ENCODE data around the gene HDAC7.

HDAC7 gene

DNA sequence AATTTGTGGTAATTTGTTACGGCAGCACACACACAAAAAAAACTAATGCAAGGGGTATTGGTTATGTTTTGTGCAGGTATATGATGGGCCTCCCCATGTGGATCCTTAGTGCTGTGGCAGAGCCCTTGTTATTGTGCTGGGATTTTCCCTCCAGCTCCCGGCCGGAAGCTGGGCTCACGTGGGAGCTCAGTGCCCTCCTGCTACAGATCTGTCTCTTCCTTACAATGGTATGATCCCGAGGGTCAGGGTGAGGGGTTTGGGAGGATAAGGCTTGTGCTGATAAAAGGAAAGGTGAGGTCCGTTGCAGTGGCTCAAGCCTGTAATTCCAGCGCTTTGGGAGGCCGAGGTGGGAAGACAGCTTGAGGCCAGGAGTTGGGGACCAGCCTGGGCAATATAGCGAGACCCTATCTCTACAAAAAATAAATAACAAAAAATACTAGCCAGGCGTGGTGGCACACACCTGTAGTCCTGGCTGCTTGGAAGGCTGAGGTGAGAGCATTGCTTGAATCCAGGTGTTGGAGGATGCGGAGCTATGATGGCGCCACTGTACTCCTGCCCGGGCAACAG, 47.5 kb downstream of the HDAC7 start:
- H3K4me1 Mint-ChIP-seq (ENCODE audit: low read depth): peaks cover 39% of the 10 kb centered on the region
- peaks cover 2% of the 10 kb centered on the region for H3K36me3 Mint-ChIP-seq (ENCODE audit: low read depth)
- no peak for DNase-seq
- peak overlapping the region; percentile 58 for H3K27ac Mint-ChIP-seq
- no peaks in the 10 kb centered on the region for H3K27me3 Mint-ChIP-seq
- H3K9me3 Mint-ChIP-seq: no peaks in the 10 kb centered on the region
- H3K4me3 Mint-ChIP-seq: peak overlapping the region; percentile 76

DNA sequence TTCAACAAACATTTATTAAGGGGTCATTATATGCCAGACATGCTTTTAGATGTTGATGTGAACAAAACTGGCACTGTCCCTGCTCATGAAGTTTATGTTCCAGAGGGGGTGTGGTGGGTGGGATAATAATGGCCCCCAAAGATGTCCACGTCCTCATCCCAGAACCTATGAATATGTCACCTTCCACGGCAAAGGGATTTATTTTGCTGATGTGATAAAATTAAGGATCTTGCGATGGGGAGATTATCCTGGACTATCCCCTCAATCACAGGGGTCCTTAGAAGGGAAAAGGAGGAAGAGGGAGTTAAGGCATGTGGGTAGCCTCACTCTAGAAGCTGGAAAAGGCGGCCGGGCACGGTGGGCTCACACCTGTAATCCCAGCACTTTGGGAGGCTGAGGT, 48.4 kb downstream of the HDAC7 start:
- no peak for DNase-seq
- Mint-ChIP-seq H3K27me3 (no peaks in the 10 kb centered on the region), H3K9me3 (no peaks in the 10 kb centered on the region), H3K4me3 (no peak overlapping the region), H3K27ac (no peak overlapping the region), H3K4me1 (ENCODE audit: low read depth) (peaks cover 37% of the 10 kb centered on the region), H3K36me3 (ENCODE audit: low read depth) (peaks cover 2% of the 10 kb centered on the region)

DNA sequence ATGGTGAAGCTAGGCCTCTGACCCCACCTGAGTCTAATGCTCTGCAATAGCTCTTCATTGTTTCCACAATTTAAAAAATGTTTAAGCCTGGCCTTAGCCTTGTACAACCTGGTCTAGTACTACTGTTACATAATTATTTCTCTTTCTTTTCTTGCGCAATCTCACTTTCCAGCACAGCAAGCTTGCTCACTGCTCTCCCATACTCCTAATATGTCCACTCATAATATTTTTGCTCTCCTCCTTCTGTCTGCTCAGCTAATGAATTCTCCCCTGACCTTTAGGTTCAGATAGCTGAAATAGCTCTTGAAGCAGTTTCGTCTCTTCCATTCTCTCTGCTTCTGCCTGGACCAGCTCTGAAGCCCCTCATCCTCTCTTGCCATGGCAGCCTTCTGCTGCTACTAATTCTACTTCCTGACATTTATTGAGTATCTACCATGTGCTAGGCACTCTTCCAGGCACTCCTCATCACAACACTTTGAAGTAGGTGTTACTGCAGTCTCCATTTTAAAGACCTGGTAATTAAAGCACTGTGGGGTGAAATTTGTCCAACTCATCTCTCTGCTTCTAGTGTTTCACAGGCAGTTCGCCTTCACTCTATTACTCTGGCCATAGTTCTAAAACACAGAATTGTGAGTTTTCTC, 49.5 kb downstream of the HDAC7 start:
- H3K27me3 Mint-ChIP-seq: no peaks in the 10 kb centered on the region
- H3K9me3 Mint-ChIP-seq: no peaks in the 10 kb centered on the region
- no peak for DNase-seq
- H3K4me1 Mint-ChIP-seq (ENCODE audit: low read depth): peaks cover 30% of the 10 kb centered on the region
- H3K36me3 Mint-ChIP-seq (ENCODE audit: low read depth): peaks cover 2% of the 10 kb centered on the region
- no peak overlapping the region for H3K4me3 Mint-ChIP-seq
- H3K27ac Mint-ChIP-seq: no peak overlapping the region

DNA sequence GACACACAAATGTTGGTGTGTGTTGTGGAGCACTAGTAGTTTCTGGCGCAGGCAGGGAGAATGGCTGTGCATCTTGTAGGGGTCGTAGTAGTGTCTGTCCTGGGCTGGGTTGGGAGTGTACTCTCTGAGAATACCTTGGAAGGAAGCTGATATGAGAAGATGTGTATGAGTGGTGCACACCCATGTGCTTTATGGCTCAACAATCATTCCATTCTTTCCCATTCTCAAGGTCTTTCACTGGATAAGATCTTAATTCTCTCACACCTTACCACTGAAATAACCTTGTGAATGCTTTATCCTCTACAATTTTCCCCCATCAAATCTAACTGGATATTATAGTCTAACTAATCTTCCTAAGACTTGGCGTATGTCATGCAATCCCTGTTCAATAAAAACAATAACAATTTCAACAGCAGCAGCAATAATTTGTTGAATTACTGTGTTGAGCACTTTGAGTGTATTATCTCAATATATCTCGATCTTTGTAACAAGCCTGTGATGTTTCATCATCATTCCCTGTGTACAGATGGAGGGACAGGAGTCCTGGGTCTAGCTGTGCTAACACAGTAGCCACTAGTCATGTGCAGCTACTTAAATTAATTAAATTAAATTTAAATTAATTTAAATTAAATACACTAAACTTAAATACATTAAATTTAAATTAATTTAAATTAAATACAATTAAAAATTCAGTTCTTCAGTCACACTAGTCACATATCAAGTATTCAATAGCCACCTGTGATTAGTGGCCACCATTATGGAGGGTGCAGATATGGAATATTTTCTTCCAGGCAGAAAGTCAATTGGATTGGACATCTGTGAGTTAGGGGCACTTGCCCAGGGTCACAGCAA, 50.2 kb downstream of the HDAC7 start:
- Mint-ChIP-seq H3K4me3 (no peak overlapping the region), H3K9me3 (no peaks in the 10 kb centered on the region), H3K36me3 (ENCODE audit: low read depth) (peaks cover 2% of the 10 kb centered on the region), H3K27me3 (no peaks in the 10 kb centered on the region), H3K27ac (no peak overlapping the region), H3K4me1 (ENCODE audit: low read depth) (peaks cover 23% of the 10 kb centered on the region)
- DNase-seq: no peak

DNA sequence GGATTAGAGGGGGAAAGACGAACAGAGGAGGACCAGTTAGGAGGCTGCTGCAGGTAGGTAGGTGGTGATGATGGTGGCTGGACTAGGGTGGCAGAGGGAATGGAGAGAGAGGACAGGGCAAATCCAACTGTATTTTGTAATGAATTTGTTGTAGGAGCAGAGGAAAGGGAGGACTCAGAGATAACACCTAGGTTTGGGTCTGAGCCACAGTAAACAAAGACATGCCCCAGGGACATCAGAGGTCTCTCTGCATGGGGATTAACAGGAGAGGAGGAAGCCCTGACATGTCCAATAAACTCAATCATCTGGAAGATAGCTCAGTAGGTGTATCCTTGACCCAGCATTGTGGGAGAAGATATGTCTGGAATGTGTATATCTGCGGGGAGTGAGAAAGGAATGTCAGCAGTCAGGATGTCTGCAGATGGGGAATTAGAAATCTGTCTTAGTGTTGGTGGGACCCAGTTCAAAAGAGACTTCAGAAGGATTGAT, 51.3 kb downstream of the HDAC7 start:
- H3K4me1 Mint-ChIP-seq (ENCODE audit: low read depth): peaks cover 14% of the 10 kb centered on the region
- H3K27me3 Mint-ChIP-seq: no peaks in the 10 kb centered on the region
- H3K4me3 Mint-ChIP-seq: no peak overlapping the region
- DNase-seq: no peak
- H3K27ac Mint-ChIP-seq: no peak overlapping the region
- H3K36me3 Mint-ChIP-seq (ENCODE audit: low read depth): no peaks in the 10 kb centered on the region
- no peaks in the 10 kb centered on the region for H3K9me3 Mint-ChIP-seq

DNA sequence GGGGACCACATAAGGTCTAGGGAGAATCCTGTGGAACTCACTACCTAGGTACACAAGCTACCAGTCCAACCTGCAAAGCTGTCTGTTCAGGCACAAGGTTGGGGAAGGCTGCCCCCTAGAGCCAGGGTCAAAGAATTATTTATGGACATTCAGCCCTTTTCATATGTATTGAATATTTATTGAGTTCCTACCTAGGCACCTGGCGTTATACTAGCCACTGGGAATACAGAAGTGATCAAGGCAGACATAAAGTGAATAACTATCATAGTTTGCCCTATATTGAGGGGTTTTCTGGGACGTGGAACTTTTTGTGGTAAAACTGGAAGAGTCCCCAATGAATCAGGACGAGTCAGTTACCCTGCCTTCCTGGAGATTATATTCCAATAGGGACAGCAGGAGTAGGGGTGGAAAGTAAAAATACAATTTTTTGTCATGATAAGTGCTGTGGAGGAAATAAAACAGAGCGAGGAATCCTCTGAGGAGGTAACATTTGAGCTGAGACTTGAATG, 52.4 kb downstream of the HDAC7 start:
- DNase-seq: peak; percentile 76
- Mint-ChIP-seq H3K27me3 (no peaks in the 10 kb centered on the region), H3K4me3 (no peak overlapping the region), H3K27ac (no peak overlapping the region), H3K9me3 (no peaks in the 10 kb centered on the region), H3K36me3 (ENCODE audit: low read depth) (no peaks in the 10 kb centered on the region), H3K4me1 (ENCODE audit: low read depth) (peaks cover 11% of the 10 kb centered on the region)

DNA sequence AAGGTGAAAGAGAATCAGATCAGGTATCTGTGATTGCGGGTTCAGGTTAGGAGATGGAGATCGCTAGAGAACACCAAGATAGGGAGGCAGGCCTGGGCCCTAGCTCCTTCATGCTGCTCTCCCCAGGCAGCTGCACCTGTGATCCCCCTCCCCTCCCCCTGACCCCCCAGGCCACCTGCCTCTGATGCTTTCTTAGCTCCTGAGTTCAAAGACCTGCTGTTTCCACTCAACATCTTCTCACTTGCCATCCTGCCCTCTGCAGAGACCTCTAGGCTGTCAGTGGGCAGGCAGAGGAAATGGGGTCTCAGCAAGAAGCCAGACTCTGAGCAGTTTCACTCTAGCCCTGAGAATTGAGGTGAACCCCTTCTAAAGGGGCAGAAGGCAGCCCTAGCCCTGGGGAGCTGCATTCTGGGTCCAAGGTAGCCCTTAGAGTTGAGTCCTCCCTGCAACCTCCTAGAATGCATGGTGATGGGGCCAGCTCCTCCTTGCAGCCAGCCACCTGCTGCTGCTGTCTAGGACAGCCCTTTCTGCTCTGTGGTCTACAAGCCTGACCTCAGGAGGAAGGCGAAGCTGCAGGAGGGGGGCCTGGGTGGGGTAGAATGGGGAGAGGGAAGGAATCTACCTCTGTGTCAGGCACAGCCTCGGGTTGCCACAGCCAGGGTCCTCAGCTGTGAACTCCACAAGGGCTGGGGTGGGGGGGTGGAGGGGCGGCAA, 53.0 kb downstream of the HDAC7 start:
- Mint-ChIP-seq H3K36me3 (ENCODE audit: low read depth) (no peaks in the 10 kb centered on the region), H3K27ac (no peak overlapping the region), H3K4me1 (ENCODE audit: low read depth) (peaks cover 8% of the 10 kb centered on the region), H3K4me3 (no peak overlapping the region), H3K27me3 (no peaks in the 10 kb centered on the region), H3K9me3 (no peaks in the 10 kb centered on the region)
- no peak for DNase-seq

DNA sequence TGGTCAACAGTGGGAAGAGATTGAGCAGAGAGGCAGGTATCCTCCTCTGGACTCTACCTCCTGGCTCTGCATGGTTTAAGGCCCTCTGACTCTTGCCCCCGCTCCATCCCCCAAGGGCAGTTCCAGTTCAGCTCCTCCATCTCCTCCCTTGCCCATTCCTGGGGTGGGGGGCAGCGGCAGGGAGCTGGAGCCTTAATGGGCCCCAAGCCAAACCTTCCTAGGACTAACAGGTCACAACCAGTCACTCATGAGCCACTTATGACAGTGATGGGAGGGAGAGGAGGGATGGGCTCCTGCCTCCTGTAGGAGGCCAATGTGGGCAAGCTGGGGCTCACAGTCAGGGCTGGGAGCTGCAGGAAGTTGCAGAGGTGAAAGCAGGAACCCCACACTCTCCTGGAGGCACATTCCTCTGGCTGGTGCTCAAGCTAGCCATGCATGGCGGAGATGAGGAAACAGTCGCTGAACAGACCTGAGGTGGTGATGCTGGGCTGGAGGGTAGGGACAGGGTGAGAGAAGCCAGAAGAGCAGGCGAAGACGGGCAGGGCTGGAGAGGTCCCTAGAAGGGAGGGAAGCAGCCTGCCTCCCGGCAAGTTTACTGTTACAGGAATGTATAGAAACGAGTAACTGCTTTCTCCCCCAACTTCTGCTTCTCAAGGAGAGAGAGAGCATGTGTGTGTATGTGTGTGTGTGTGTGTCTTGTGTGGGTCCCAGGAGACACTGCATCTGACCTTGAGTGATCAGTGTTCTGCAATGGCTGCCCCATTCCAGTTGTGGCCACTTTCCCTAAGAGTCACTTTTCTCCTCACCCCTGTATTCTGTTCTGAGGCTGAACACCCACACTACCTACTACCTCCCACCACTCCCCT, 56.0 kb downstream of the HDAC7 start:
- Mint-ChIP-seq H3K9me3 (no peaks in the 10 kb centered on the region), H3K27me3 (no peaks in the 10 kb centered on the region), H3K36me3 (ENCODE audit: low read depth) (no peaks in the 10 kb centered on the region), H3K4me1 (ENCODE audit: low read depth) (peaks cover 16% of the 10 kb centered on the region), H3K27ac (no peak overlapping the region), H3K4me3 (no peak overlapping the region)
- DNase-seq: no peak

DNA sequence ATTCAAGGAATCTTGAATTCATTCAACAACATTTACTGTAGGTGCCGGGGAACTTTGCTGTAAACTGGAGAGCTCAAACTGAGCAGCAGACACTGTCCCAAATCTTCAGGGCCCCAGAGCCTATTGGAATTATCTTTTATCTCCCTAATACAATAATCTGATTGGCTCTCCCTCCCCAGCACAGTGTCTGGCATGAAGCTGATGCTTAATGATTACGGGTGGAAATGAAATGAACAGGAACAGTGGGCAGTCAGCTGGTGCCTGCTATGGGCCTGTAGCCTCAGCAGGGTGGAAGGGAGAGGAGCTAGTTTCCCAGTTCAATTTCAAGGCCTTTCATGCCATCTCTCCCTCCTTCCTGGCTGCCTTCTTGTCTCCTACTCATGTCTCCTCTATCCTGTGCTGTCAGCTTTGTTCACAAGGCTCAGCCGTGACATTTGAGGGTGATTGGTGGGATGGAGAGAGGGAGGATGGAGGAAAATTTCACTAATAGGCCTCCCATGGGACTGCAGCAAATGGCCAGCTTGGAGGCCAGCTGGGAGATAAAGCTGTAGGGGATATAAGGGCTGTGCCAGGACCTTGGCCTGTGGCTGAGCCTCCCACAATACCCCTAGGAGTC, 56.7 kb downstream of the HDAC7 start:
- H3K27me3 Mint-ChIP-seq: no peaks in the 10 kb centered on the region
- H3K9me3 Mint-ChIP-seq: no peaks in the 10 kb centered on the region
- no peak overlapping the region for H3K4me3 Mint-ChIP-seq
- no peak overlapping the region for H3K27ac Mint-ChIP-seq
- no peaks in the 10 kb centered on the region for H3K36me3 Mint-ChIP-seq (ENCODE audit: low read depth)
- peaks cover 22% of the 10 kb centered on the region for H3K4me1 Mint-ChIP-seq (ENCODE audit: low read depth)
- DNase-seq: no peak

DNA sequence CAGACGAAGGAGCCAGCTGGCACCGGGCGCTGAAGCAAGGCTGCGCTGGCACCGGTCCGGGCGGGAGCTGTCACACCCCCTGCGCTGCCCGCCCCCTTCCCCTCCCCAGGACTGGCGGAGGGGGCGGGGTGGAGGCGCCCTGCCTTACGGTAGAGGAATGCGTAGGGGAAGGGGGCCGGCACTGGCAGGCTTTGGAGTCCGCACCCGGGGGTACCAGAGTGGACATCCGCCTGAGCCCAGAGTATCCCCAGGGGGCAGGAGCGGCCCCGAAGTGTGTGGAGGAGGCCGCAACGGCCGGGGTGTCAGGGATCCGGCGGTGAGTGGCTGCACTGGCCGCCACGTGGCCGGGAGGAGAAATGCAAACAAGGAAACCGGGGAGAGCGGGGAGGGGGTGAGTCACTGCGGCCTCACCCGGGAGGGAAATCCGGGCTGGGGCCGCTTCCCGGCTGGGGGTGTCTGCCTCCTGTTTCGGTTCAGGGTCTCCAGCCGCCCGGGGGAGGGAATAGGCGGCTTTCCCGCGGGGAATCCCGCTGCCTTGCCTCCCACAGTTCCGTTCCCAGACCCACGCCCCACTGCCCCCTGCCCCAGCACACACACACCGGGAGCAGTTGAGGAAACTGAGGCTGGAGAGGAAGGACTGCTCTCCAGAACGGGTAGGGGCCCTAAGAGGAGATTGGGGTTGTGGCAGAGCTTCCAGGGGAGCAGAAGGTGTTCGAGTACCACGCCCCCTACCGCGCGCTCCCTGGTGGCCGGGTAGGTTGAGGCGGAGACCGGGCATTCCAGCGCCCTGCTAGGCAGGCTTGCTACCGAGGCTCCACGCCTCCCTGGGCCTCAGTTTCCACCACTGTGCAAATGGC, 60.6 kb downstream of the HDAC7 start, which contains the start of gene RAPGEF3:
Gene RAPGEF3 (minus strand): TSS at position 47 of the 857 bp plus-strand sequence. CDS start 324 bp downstream, outside the sequence.
- Mint-ChIP-seq H3K27ac (peak within 1 kb of the TSS; percentile 80), H3K36me3 (ENCODE audit: low read depth) (no peaks in the 10 kb centered on the region), H3K27me3 (no peaks in the 10 kb centered on the region), H3K9me3 (no peaks in the 10 kb centered on the region), H3K4me3 (peak within 1 kb of the TSS; percentile 75), H3K4me1 (ENCODE audit: low read depth) (peaks cover 44% of the 10 kb centered on the region)
- peak; percentile 82 for DNase-seq

DNA sequence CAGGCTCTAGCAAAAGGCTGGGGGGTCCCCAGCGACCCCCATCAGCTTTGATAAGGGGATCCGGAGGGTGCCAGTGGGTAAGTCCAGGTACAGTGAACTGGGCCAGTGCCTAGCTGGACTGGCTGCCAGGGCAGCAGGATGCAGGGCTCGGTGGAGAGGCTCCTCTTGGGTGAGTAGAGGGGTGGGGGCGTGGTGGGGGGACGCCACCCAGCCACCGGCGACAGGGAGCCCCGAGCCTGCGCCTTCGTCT, 61.2 kb downstream of the HDAC7 start:
- H3K27ac Mint-ChIP-seq: no peak overlapping the region
- no peaks in the 10 kb centered on the region for H3K36me3 Mint-ChIP-seq (ENCODE audit: low read depth)
- peak overlapping the region; percentile 38 for H3K4me3 Mint-ChIP-seq
- no peaks in the 10 kb centered on the region for H3K27me3 Mint-ChIP-seq
- peaks cover 44% of the 10 kb centered on the region for H3K4me1 Mint-ChIP-seq (ENCODE audit: low read depth)
- DNase-seq: no peak
- no peaks in the 10 kb centered on the region for H3K9me3 Mint-ChIP-seq

DNA sequence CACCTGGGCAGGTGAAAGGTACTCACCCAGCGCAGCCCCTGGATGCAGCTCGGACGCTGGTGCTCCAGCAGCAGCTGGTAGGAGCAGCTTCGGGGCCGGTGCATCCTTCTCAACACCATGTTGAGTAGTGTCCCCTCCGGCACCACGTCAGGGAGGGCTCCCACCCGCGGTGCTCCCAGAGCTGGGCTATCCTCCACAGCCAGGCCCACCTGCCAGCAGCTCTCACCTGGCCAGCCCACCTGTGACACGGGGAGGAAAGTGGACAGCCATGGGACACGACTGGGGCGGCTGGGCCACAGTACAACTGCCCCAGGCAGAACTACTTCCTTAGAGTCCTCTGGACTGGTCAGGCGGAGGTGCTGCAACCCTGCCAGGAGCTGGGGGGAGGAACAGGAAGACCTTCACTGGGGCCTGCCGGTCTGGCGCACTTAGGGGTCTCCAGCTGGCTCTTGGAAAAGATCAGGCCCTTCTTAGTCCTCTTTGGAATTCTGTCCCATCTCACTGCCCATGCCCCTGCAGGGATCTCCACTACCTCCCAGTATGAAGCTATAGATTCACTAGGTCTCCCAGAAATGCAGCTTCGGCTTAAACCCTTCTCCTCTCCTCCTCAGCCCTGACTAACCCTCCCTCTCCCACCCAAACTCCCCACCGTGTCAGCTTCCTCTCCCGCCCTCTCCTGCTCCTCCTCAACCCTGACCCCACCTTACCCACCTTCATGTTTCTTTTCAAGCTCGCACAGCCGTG, 61.7 kb downstream of the HDAC7 start:
- Mint-ChIP-seq H3K36me3 (ENCODE audit: low read depth) (no peaks in the 10 kb centered on the region), H3K4me1 (ENCODE audit: low read depth) (peaks cover 44% of the 10 kb centered on the region), H3K27me3 (no peaks in the 10 kb centered on the region), H3K27ac (peak overlapping the region; percentile 31), H3K4me3 (peak overlapping the region; percentile 38), H3K9me3 (no peaks in the 10 kb centered on the region)
- DNase-seq: no peak

All from activated T-cell treated with anti-CD3 and anti-CD28 coated beads, Interleukin-2, amount 50 U/mL, for 24 hours (primary cell).